ENCODE results near the gene MAML3. TPM values are rescaled to one million over a fixed set of nuclear protein-coding genes. Genes with fewer than 3 reads are reported as not detected.

MAML3 gene
- polyA plus RNA-seq, 1 donor (not counting 4 experiments of a cell fraction or from before 2014, with no cell fraction given) = 0.68 TPM

DNA sequence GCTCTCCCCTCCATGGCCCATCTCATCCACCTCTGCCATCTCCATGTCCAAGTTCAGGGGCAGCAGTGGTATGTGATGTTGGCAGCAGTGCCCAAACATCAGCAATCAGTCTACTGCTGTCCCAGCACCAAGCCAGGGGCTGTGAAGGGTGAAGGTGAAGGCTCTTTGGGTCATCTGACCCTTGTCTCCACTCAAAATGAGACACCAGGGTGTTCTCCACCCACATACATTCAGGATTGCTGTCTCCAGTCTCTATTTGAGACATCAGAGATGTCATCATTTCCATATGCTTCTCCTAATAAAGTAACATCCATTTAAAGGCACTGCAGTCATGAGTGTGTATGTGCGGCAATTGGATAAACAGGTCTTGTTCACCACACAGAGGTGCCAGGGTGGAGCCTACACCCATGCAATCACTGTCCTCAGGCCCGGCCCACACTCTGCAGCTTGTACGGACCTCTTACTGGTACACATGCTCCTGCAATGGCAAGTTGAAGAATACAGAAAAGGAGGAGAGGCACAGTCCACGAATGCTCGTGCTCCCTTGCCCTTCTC is 22.2 kb downstream of the MAML3 start:
- Histone ChIP-seq H3K79me2 (ENCODE audit: control insufficient read depth, insufficient read depth, low read length) (no peaks in the 10 kb centered on the region), H2AFZ (ENCODE audit: control insufficient read depth, low read length) (no peak overlapping the region), H3K4me3 (ENCODE audit: control insufficient read depth in 2 of 3, extremely low read depth in 1 of 3, insufficient read depth in 2 of 3, low read depth in 1 of 3, low read length in 3 of 3) (no peak overlapping the region), H3K27ac (ENCODE audit: control insufficient read depth, insufficient read depth, low read length) (no peak overlapping the region), H3K4me2 (ENCODE audit: control insufficient read depth, extremely low read depth, insufficient read depth, low read depth, low read length) (no peak overlapping the region), H3K27me3 (ENCODE audit: control insufficient read depth, extremely low read depth, insufficient read depth, low read length) (no peaks in the 10 kb centered on the region), H4K20me1 (ENCODE audit: control insufficient read depth, extremely low read depth, insufficient read depth, low read length) (no peaks in the 10 kb centered on the region), H3K36me3 (ENCODE audit: control insufficient read depth in 2 of 2, extremely low read depth in 1 of 2, insufficient read depth in 2 of 2, low read length in 2 of 2) (no peaks in the 10 kb centered on the region), H3K9me1 (ENCODE audit: control insufficient read depth, extremely low read depth, insufficient read depth, low read length) (no peaks in the 10 kb centered on the region), H3K9ac (ENCODE audit: control insufficient read depth, extremely low read depth, insufficient read depth, low read length) (no peak overlapping the region), H3K4me1 (ENCODE audit: control insufficient read depth, extremely low read depth, insufficient read depth, low read length) (peaks cover 16% of the 10 kb centered on the region), H3K9me3 (ENCODE audit: control insufficient read depth, low read depth, low read length) (no peaks in the 10 kb centered on the region)
- dilution Hi-C loops (cut with MboI; ENCODE audit: extremely low pct_ligation_motif_present, low sequenced_read_pairs) = no loop called here
- DNase-seq (ENCODE audit: low read depth, low spot score) = no peak
- FAIRE-seq = no peak
- no peak for TF ChIP-seq EZH2 (IDR thresholded peaks at IDR 0.05; ENCODE audit: low read length)
- TF ChIP-seq, protein P1, sequence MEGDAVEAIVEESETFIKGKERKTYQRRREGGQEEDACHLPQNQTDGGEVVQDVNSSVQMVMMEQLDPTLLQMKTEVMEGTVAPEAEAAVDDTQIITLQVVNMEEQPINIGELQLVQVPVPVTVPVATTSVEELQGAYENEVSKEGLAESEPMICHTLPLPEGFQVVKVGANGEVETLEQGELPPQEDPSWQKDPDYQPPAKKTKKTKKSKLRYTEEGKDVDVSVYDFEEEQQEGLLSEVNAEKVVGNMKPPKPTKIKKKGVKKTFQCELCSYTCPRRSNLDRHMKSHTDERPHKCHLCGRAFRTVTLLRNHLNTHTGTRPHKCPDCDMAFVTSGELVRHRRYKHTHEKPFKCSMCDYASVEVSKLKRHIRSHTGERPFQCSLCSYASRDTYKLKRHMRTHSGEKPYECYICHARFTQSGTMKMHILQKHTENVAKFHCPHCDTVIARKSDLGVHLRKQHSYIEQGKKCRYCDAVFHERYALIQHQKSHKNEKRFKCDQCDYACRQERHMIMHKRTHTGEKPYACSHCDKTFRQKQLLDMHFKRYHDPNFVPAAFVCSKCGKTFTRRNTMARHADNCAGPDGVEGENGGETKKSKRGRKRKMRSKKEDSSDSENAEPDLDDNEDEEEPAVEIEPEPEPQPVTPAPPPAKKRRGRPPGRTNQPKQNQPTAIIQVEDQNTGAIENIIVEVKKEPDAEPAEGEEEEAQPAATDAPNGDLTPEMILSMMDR (optimal IDR thresholded peaks at IDR 0.05 in 1 of 3, IDR thresholded peaks at IDR 0.05 in 1 of 3, conservative IDR thresholded peaks at IDR 0.05 in 1 of 3; ENCODE audit: extremely low read depth in 1 of 3, insufficient read depth in 2 of 3, low read length in 3 of 3) = no peak

DNA sequence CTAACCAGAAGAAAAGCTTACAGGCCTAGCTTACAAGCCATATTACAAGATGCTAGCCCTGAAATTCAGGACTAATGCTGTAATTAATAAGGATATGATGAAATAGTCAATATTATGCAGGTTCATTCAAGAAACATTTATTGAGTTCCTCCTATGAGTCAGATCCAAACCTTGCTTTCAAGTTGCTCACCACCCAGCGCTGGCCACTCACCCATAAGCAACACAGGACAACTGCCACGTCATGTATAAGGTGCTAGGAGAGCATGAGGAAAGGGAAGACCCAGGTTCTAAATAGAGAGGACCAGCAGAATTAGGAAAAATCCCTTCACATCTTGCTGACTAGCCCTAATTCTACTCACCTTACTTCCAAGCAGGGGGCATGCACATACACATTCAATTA is 23.3 kb downstream of the MAML3 start:
- H3K4me1 ChIP-seq (ENCODE audit: control insufficient read depth, extremely low read depth, insufficient read depth, low read length) = peaks cover 10% of the 10 kb centered on the region
- no peak overlapping the region for H2AFZ ChIP-seq (ENCODE audit: control insufficient read depth, low read length)
- dilution Hi-C loops (cut with MboI; ENCODE audit: extremely low pct_ligation_motif_present, low sequenced_read_pairs) = no loop called here

More for the DNA sequence above, 23.3 kb downstream of the MAML3 start:
- no peak overlapping the region for H3K4me3 ChIP-seq (ENCODE audit: control insufficient read depth in 2 of 3, extremely low read depth in 1 of 3, insufficient read depth in 2 of 3, low read depth in 1 of 3, low read length in 3 of 3)
- no peaks in the 10 kb centered on the region for H3K9me1 ChIP-seq (ENCODE audit: control insufficient read depth, extremely low read depth, insufficient read depth, low read length)
- H3K4me2 ChIP-seq (ENCODE audit: control insufficient read depth, extremely low read depth, insufficient read depth, low read depth, low read length) = peak overlapping the region; percentile 6
- no peaks in the 10 kb centered on the region for H4K20me1 ChIP-seq (ENCODE audit: control insufficient read depth, extremely low read depth, insufficient read depth, low read length)
- TF ChIP-seq, protein P1 (optimal IDR thresholded peaks at IDR 0.05 in 1 of 3, IDR thresholded peaks at IDR 0.05 in 1 of 3, conservative IDR thresholded peaks at IDR 0.05 in 1 of 3; ENCODE audit: extremely low read depth in 1 of 3, insufficient read depth in 2 of 3, low read length in 3 of 3) = no peak
- TF ChIP-seq EZH2 (IDR thresholded peaks at IDR 0.05; ENCODE audit: low read length) = no peak
- FAIRE-seq = peak; percentile 77
- no peaks in the 10 kb centered on the region for H3K27me3 ChIP-seq (ENCODE audit: control insufficient read depth, extremely low read depth, insufficient read depth, low read length)
- no peaks in the 10 kb centered on the region for H3K79me2 ChIP-seq (ENCODE audit: control insufficient read depth, insufficient read depth, low read length)
- H3K9ac ChIP-seq (ENCODE audit: control insufficient read depth, extremely low read depth, insufficient read depth, low read length) = no peak overlapping the region
- no peaks in the 10 kb centered on the region for H3K36me3 ChIP-seq (ENCODE audit: control insufficient read depth in 2 of 2, extremely low read depth in 1 of 2, insufficient read depth in 2 of 2, low read length in 2 of 2)
- H3K27ac ChIP-seq (ENCODE audit: control insufficient read depth, insufficient read depth, low read length) = peak overlapping the region; percentile 18
- peak; percentile 71 for DNase-seq (ENCODE audit: low read depth, low spot score)
- H3K9me3 ChIP-seq (ENCODE audit: control insufficient read depth, low read depth, low read length) = no peaks in the 10 kb centered on the region
